SK-N-SH (cell line): ENCODE measurements around the gene RRM1. TPM values are rescaled to one million over a fixed set of nuclear protein-coding genes. Genes with fewer than 3 reads are reported as not detected.

ENCODE experiments used
- CTCF ChIA-PET: fragments of 300-600, 350-600 bp; formaldehyde crosslinking; extraction: SDS; loops from one replicate; lab custom pipeline; 2021; lab: Yijun Ruan, JAX
- POLR2A ChIA-PET: fragments of 350-600 bp; sonication (Branson Sonifier 250); formaldehyde crosslinking; extraction: SDS; loops from one replicate; lab custom pipeline; 2020; ENCODE audit warnings: antibody characterized with exemption, inconsistent platforms; lab: Yijun Ruan, JAX
- DNase-seq: peaks from one replicate; pipeline ENCODE4 v3.0.0; 2012
- H2AFZ ChIP-seq: fragments of 200-600 bp; sonication (generic); 2 replicates; pipeline ENCODE4 v1.8.1; 2016; ENCODE audit warnings: antibody characterized with exemption, mild to moderate bottlenecking, low read depth
- H3F3A ChIP-seq: fragments of 200-600 bp; sonication (generic); replicated peaks from 2 replicates; pipeline ENCODE3; 2016; ENCODE audit warnings: antibody characterized with exemption, mild to moderate bottlenecking; ENCODE audit not compliant: insufficient read depth
- H3K27ac ChIP-seq, 2 experiments: fragments of 200-500 bp in 1 of 2; fragments of 200-600 bp in 1 of 2; sonication (Bioruptor generic) in 1 of 2; sonication (generic), shearing (Covaris generic) in 1 of 2; 2 replicates each; pipeline versions ENCODE4 v1.5.1 to v1.6.1; 2014 to 2016; ENCODE audit warnings: low read depth in 2 of 2, inconsistent platforms in 1 of 2, low read length in 1 of 2, mild to moderate bottlenecking in 1 of 2, mixed read lengths in 1 of 2
- H3K27me3 ChIP-seq: fragments of 200-600 bp; sonication (generic), shearing (Covaris generic); 2 replicates; pipeline ENCODE4 v1.6.1; 2016; ENCODE audit warnings: mixed run types; ENCODE audit not compliant: insufficient read depth
- H3K36me3 ChIP-seq, 2 experiments: fragments of 200-500 bp in 1 of 2; fragments of 200-600 bp in 1 of 2; sonication (Bioruptor generic) in 1 of 2; sonication (generic) in 1 of 2; replicated peaks in 1 of 2; 2 replicates each; pipeline versions ENCODE3 to v1.5.1; 2014 to 2016; ENCODE audit warnings: low read length in 1 of 2, mild to moderate bottlenecking in 1 of 2; ENCODE audit not compliant: insufficient read depth in 2 of 2, control insufficient read depth in 1 of 2
- H3K4me1 ChIP-seq, 2 experiments: fragments of 200-500 bp in 1 of 2; fragments of 200-600 bp in 1 of 2; sonication (Bioruptor generic) in 1 of 2; sonication (generic), shearing (Covaris generic) in 1 of 2; 2 replicates each; pipeline versions ENCODE4 v1.5.1 to v1.6.1; 2014 to 2016; ENCODE audit warnings: low read depth in 1 of 2, low read length in 1 of 2, mixed run types in 1 of 2; ENCODE audit not compliant: insufficient read depth in 2 of 2, control insufficient read depth in 1 of 2
- H3K4me2 ChIP-seq: fragments of 200-600 bp; sonication (generic), shearing (Covaris generic); 2 replicates; pipeline ENCODE4 v1.6.1; 2017; ENCODE audit warnings: mixed run types
- H3K4me3 ChIP-seq, 2 experiments: fragments of 200-500 bp in 1 of 2; fragments of 200-600 bp in 1 of 2; sonication (Bioruptor generic) in 1 of 2; sonication (generic), shearing (Covaris generic) in 1 of 2; 2 replicates each; pipeline versions ENCODE4 v1.5.1 to v1.8.1; 2014 to 2016; ENCODE audit warnings: low read depth in 2 of 2, inconsistent platforms in 1 of 2, low read length in 1 of 2, mild to moderate bottlenecking in 1 of 2, mixed read lengths in 1 of 2, moderate library complexity in 1 of 2
- H3K79me2 ChIP-seq: fragments of 200-600 bp; sonication (generic); 2 replicates; pipeline ENCODE4 v1.8.1; 2017; ENCODE audit warnings: mild to moderate bottlenecking; ENCODE audit not compliant: insufficient read depth
- H3K9ac ChIP-seq: fragments of 200-600 bp; sonication (generic); 2 replicates; pipeline ENCODE4 v1.6.1; 2017; ENCODE audit warnings: mixed run types
- H3K9me2 ChIP-seq: fragments of 200-600 bp; sonication (generic); 2 replicates; pipeline ENCODE4 v1.6.1; 2017; ENCODE audit warnings: mixed run types
- H3K9me3 ChIP-seq: fragments of 200-600 bp; sonication (generic); 2 replicates; pipeline ENCODE4 v1.6.1; 2017; ENCODE audit warnings: mixed run types, mild to moderate bottlenecking, moderate library complexity
- H4K20me1 ChIP-seq: fragments of 200-600 bp; sonication (generic); 2 replicates; pipeline ENCODE4 v1.6.1; 2017; ENCODE audit warnings: mild to moderate bottlenecking, mixed run types; ENCODE audit not compliant: insufficient read depth
- ELF1 ChIP-seq: IDR thresholded peaks from 2 replicates; pipeline ENCODE4 v1.4.0; 2012
- FOXM1 ChIP-seq: IDR thresholded peaks from 2 replicates; pipeline ENCODE4 v1.4.0; 2012; ENCODE audit warnings: low read depth, mild to moderate bottlenecking
- GATA2 ChIP-seq: sonication (generic); formaldehyde crosslinking; IDR thresholded peaks from 2 replicates; pipeline ENCODE4 v1.5.0; 2020; ENCODE audit warnings: mild to moderate bottlenecking, missing genetic modification reagents
- JUND ChIP-seq: IDR thresholded peaks from 2 replicates; pipeline ENCODE4 v1.4.0; 2012
- MEF2A ChIP-seq: IDR thresholded peaks from 2 replicates; pipeline ENCODE4 v1.4.0; 2012; ENCODE audit warnings: low read depth, borderline replicate concordance
- RAD21 ChIP-seq: IDR thresholded peaks from 2 replicates; pipeline ENCODE4 v1.6.1; 2012; ENCODE audit warnings: mild to moderate bottlenecking, low read length
- REST ChIP-seq: IDR thresholded peaks from 2 replicates; pipeline ENCODE4 v1.6.1; 2012; ENCODE audit warnings: mild to moderate bottlenecking, low read depth, low read length, moderate library complexity
- SMC3 ChIP-seq: IDR thresholded peaks from 2 replicates; pipeline ENCODE4 v1.6.1; 2012; ENCODE audit warnings: low read depth, low read length, improper control_type of control experiment
- WGBS: methylation state at CpG from one replicate; pipeline ENCODE4 v1.1.6; 2017; ENCODE audit warnings: low lambda C conversion rate; 5-methylcytosine and 5-hydroxymethylcytosine counted together
- polyA plus RNA-seq, 3 experiments: library from polyadenylated mRNA; depleted of rRNA; stranded (reverse); fragments of >200 nt; gene quantifications; 2 replicates each; pipeline ENCODE4 v1.2.3, GENCODE V29; 2012
- TF ChIP-seq, protein P1 (sequence below): fragments of 200-600 bp; sonication (generic); IDR thresholded peaks from 2 replicates; pipeline ENCODE4 v1.6.1; 2017; ENCODE audit warnings: antibody characterized with exemption, mild to moderate bottlenecking, moderate library complexity
- TF ChIP-seq, protein P2 (sequence below): IDR thresholded peaks from 2 replicates; pipeline ENCODE4; 2012

RRM1 gene
- polyA plus RNA-seq, 1 of the 3 experiments (the other 2 are of a cell fraction): 28.2 TPM

- TF ChIP-seq, protein P1, sequence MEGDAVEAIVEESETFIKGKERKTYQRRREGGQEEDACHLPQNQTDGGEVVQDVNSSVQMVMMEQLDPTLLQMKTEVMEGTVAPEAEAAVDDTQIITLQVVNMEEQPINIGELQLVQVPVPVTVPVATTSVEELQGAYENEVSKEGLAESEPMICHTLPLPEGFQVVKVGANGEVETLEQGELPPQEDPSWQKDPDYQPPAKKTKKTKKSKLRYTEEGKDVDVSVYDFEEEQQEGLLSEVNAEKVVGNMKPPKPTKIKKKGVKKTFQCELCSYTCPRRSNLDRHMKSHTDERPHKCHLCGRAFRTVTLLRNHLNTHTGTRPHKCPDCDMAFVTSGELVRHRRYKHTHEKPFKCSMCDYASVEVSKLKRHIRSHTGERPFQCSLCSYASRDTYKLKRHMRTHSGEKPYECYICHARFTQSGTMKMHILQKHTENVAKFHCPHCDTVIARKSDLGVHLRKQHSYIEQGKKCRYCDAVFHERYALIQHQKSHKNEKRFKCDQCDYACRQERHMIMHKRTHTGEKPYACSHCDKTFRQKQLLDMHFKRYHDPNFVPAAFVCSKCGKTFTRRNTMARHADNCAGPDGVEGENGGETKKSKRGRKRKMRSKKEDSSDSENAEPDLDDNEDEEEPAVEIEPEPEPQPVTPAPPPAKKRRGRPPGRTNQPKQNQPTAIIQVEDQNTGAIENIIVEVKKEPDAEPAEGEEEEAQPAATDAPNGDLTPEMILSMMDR: no peak
- TF ChIP-seq RAD21 (no peak), SMC3 (no peak), FOXM1 (no peak), GATA2 (CRISPR knock-in tag) (no peak)
- TF ChIP-seq, all 33 proteins: peak for 0
Measured at GRCh38 chr11:4118107-4118506, 23.5 kb downstream of the RRM1 start (continued).

DNA sequence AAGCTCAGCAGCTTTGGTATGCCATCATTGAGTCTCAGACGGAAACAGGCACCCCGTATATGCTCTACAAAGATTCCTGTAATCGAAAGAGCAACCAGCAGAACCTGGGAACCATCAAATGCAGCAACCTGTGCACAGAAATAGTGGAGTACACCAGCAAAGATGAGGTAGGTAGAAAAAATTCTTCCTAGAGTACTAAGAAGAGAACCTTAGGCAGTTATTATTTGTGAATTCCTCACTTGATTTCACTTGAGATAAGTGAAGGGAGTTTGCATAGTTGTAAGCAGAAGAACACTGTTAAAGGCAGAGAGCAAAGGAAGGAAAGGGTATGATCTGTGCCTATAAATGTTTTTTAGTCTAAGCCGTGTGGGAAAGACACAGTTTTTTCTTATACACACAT, 28.6 kb downstream of the RRM1 start:
- H3K36me3 ChIP-seq: peaks cover 65 to 67% of the 10 kb centered on the region in 2 experiments
- H3K4me2 ChIP-seq: no peak overlapping the region
- no peak for DNase-seq

DNA sequence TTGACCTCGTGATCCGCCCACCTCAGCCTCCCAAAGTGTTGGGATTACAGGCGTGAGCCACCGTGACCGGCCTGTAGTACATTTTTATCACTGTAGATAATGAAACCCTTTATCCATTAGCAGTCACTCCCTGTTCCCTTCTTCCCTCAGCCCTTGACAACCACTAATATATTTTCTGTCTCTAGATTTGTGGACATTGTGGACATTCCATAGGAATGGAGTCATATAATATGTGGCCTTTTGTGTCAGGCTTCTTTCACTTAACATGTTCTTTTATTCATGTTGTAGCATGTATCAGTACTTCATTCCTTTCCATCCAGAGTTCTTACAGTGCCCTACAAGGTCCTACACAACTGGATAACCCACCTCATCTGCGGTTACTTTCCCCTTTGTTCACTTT, 30.5 kb downstream of the RRM1 start:
- peaks cover 70 to 77% of the 10 kb centered on the region in 2 experiments for H3K36me3 ChIP-seq
- no peak for DNase-seq

More for the DNA sequence above, 28.6 kb downstream of the RRM1 start:
- TF ChIP-seq, protein P2, sequence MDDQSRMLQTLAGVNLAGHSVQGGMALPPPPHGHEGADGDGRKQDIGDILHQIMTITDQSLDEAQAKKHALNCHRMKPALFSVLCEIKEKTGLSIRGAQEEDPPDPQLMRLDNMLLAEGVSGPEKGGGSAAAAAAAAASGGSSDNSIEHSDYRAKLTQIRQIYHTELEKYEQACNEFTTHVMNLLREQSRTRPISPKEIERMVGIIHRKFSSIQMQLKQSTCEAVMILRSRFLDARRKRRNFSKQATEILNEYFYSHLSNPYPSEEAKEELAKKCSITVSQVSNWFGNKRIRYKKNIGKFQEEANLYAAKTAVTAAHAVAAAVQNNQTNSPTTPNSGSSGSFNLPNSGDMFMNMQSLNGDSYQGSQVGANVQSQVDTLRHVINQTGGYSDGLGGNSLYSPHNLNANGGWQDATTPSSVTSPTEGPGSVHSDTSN: no peak
- Histone ChIP-seq H3K27ac (no peak overlapping the region), H3K27me3 (no peaks in the 10 kb centered on the region), H4K20me1 (no peaks in the 10 kb centered on the region), H3F3A (peaks cover 7% of the 10 kb centered on the region), H3K4me1 (peaks cover 0 to 9% of the 10 kb centered on the region in 2 experiments; a peak in 1 of 4 replicates), H3K9ac (no peak overlapping the region), H3K9me3 (no peaks in the 10 kb centered on the region), H2AFZ (no peak overlapping the region), H3K9me2 (no peaks in the 10 kb centered on the region), H3K79me2 (no peaks in the 10 kb centered on the region), H3K4me3 (no peak overlapping the region)
- WGBS: 95% methylated on average over 4 of the region's 4 CpGs
- CTCF ChIA-PET: no interaction called here
- POLR2A ChIA-PET: no interaction called here

More for the DNA sequence above, 30.5 kb downstream of the RRM1 start:
- Histone ChIP-seq H3K27me3 (no peaks in the 10 kb centered on the region), H3F3A (no peaks in the 10 kb centered on the region), H3K4me1 (no peaks in the 10 kb centered on the region), H4K20me1 (no peaks in the 10 kb centered on the region), H3K4me3 (no peak overlapping the region), H3K9me3 (no peaks in the 10 kb centered on the region), H3K27ac (no peak overlapping the region), H2AFZ (no peak overlapping the region), H3K79me2 (no peaks in the 10 kb centered on the region), H3K9me2 (no peaks in the 10 kb centered on the region), H3K9ac (no peak overlapping the region), H3K4me2 (no peak overlapping the region)
- ChIA-PET POLR2A (no interaction called here), CTCF (interaction anchor here (1.2 kb wide), 1 partner anchor 62 kb away, joined by 3 read pairs; no protein-coding TSS in a partner anchor)
- WGBS: 96% methylated on average over 6 of the region's 6 CpGs
- TF ChIP-seq REST (no peak), ELF1 (no peak), MEF2A (no peak), JUND (no peak)
